IgD-negative memory B cell (primary cell): ENCODE measurements around the gene PLA2G4D. TPM values are rescaled to one million over a fixed set of nuclear protein-coding genes. Genes with fewer than 3 reads are reported as not detected.
A peak's percentile ranks its signal among the peaks of the same experiment; 100 is the strongest.

Experiments
- H3K27ac Mint-ChIP-seq, 3 donors: one replicate each; pipeline ENCODE4 v1.8.0; 2020 to 2022; ENCODE audit warnings: mild to moderate bottlenecking in 3 of 3, mixed read lengths in 3 of 3, moderate library complexity in 1 of 3
- H3K27me3 Mint-ChIP-seq: one replicate; pipeline ENCODE4 v1.8.0; 2021; ENCODE audit warnings: mixed read lengths
- H3K36me3 Mint-ChIP-seq: one replicate; pipeline ENCODE4 v1.8.0; 2020; ENCODE audit warnings: mild to moderate bottlenecking, mixed read lengths
- H3K4me1 Mint-ChIP-seq, 3 donors: one replicate each; pipeline ENCODE4 v1.8.0; 2020 to 2022; ENCODE audit warnings: mixed read lengths in 3 of 3, mild to moderate bottlenecking in 1 of 3
- H3K4me3 Mint-ChIP-seq, 4 donors: one replicate each; pipeline ENCODE4 v1.8.0; 2020 to 2022; ENCODE audit warnings: mild to moderate bottlenecking in 4 of 4, mixed read lengths in 4 of 4, moderate library complexity in 3 of 4
- H3K9me3 Mint-ChIP-seq, 3 donors: one replicate each; pipeline ENCODE4 v1.8.0; 2020 to 2021; ENCODE audit warnings: mixed read lengths in 3 of 3, mild to moderate bottlenecking in 1 of 3
- polyA plus RNA-seq: library from polyadenylated mRNA; unstranded; fragments of 300-500 nt; fragmentation: Illumina TruSeq; gene quantifications from one replicate; pipeline ENCODE4 v1.2.3, GENCODE V29; 2021

The PLA2G4D gene
- polyA plus RNA-seq, 1 donor from 2014 or later = not detected

DNA sequence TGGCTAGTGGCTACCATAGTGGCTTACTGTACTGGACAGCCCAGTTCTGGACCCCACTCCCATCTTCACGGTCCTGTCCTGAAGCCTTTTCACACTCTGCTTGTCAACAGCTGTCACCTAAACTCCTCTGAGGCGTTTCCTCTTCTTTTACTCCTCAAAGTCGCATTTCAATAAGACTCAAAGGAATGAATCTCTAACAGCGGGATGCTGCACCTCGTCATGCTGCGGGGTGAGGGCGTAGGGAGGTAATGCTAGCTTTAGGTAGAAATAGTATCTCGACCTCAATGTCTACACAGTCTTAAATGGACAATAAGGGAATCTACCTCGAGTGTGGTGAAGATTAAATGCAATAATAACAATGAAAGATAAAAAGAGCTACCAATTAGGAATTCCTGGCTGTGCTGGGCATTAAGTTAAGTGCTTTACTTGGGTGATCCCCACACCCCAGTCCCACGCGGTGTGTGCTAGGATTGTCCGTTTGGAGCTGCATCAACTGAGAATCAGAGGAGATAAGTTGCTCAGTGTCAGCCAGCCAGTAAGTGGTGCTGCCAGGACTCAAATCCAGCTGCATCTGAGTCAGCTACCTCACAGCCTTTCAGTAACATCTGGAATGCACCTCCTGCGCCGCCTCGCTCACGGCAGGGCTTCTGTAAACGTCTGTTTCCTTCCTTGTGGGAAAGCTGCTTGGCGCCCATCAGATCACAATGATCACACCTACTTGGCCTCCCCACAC is 14.0 kb downstream of the PLA2G4D start:
- H3K9me3 Mint-ChIP-seq = no peaks in the 10 kb centered on the region
- H3K36me3 Mint-ChIP-seq = no peaks in the 10 kb centered on the region
- H3K4me3 Mint-ChIP-seq = no peak overlapping the region
- peaks cover 0 to 2% (median 2%) of the 10 kb centered on the region in 3 donors for H3K4me1 Mint-ChIP-seq
- H3K27ac Mint-ChIP-seq = no peak overlapping the region
- peaks cover 8% of the 10 kb centered on the region for H3K27me3 Mint-ChIP-seq

DNA sequence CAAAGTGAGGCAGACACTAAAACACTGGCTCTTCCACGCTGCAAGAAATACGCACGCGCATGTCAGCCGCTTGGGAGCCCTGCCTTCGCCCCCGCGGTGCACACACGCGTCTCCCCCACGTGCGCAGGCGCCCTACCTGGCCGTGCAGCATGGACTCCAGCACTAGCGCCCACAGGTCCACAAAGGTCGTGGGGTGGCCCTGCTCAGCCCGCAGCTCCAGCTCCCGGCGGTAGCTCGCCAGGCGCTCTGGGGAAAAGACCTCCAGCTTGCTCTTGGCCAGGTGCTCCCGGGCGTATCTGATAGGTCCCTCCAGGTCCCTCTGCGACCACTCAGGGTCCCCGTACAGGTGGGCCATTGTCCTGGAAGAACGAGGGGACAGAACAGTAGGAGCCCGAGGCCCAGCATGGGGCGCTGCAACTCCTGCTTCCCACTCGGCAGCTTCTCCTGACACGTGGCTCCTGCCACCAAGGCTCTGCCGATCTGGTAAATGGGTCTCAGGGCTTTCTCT is 14.9 kb downstream of the PLA2G4D start:
- Mint-ChIP-seq H3K36me3 (no peaks in the 10 kb centered on the region), H3K27me3 (peaks cover 8% of the 10 kb centered on the region), H3K4me1 (peaks cover 0 to 2% (median 2%) of the 10 kb centered on the region in 3 donors), H3K4me3 (no peak overlapping the region), H3K27ac (no peak overlapping the region), H3K9me3 (no peaks in the 10 kb centered on the region)

- Mint-ChIP-seq H3K4me1 (no peaks in the 10 kb centered on the region), H3K36me3 (no peaks in the 10 kb centered on the region), H3K27ac (no peak overlapping the region), H3K27me3 (peaks cover 5% of the 10 kb centered on the region), H3K9me3 (no peaks in the 10 kb centered on the region), H3K4me3 (no peak overlapping the region)
These were observed 15.5 kb downstream of the PLA2G4D start for GRCh38 chr15:42078903-42079302.

- H3K27ac Mint-ChIP-seq = no peak overlapping the region
These were observed 16.7 kb downstream of the PLA2G4D start for GRCh38 chr15:42077689-42078088.

DNA sequence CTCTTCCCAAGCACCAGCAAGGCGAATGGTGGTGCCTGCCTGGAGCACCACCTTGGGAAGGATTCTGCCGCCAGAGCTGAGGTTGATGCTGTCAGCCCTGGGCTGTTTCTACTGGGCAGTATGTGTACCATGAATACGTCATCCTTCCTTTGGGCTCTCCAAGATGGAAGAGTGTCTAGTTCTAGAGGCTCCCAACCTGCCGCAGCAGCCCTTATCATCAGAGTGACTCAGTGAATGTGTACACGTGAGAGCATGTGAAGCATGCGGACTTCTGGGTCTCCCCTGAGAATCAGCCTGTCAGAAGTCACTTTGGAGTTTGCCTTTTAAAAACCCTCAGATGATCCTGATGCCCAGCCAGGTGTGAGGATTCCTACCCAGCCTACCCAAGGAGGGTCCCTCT is 20.9 kb downstream of the PLA2G4D start:
- no peaks in the 10 kb centered on the region for H3K9me3 Mint-ChIP-seq
- H3K27me3 Mint-ChIP-seq = peaks cover 5% of the 10 kb centered on the region
- no peak overlapping the region for H3K27ac Mint-ChIP-seq
- H3K4me3 Mint-ChIP-seq = no peak overlapping the region
- H3K4me1 Mint-ChIP-seq = no peaks in the 10 kb centered on the region
- H3K36me3 Mint-ChIP-seq = no peaks in the 10 kb centered on the region

More at GRCh38 chr15:42077689-42078088, 16.7 kb downstream of the PLA2G4D start:
- H3K4me1 Mint-ChIP-seq = no peaks in the 10 kb centered on the region
- no peaks in the 10 kb centered on the region for H3K36me3 Mint-ChIP-seq
- no peak overlapping the region for H3K4me3 Mint-ChIP-seq
- H3K27me3 Mint-ChIP-seq = peaks cover 3% of the 10 kb centered on the region
- no peaks in the 10 kb centered on the region for H3K9me3 Mint-ChIP-seq

DNA sequence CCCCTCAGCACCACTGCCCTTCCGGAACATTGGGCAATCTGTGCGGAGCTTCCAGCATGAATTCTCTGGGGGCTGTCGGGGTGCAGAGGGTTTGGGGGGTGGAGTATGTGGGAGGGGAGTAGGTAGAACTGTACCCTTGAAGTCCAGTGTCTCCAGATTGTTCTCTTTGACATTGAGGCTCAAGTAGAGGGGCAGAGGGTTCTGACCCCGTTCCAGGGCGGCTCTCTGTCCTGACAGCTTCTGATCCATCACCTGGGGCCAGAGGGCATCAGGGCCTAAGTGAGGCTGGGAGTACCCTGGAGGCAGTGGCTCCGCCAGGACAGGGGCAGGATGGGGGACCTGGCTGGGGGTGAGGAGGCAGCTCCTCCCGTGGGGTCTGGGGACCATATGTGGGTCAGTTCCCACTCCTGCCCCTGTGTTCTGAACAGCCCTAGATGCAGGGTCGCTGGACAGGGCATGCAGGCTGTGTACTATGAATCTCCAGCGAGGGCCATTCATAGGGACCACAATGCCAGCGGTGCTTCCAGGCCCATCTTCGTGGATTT is 22.1 kb downstream of the PLA2G4D start:
- no peaks in the 10 kb centered on the region for H3K4me1 Mint-ChIP-seq
- H3K36me3 Mint-ChIP-seq = no peaks in the 10 kb centered on the region
- peak overlapping the region in 1 of 3 donors; percentile 1 for H3K27ac Mint-ChIP-seq
- H3K9me3 Mint-ChIP-seq = peaks cover 0 to 6% (median 5%) of the 10 kb centered on the region in 3 donors
- peaks cover 7% of the 10 kb centered on the region for H3K27me3 Mint-ChIP-seq
- no peak overlapping the region for H3K4me3 Mint-ChIP-seq

DNA sequence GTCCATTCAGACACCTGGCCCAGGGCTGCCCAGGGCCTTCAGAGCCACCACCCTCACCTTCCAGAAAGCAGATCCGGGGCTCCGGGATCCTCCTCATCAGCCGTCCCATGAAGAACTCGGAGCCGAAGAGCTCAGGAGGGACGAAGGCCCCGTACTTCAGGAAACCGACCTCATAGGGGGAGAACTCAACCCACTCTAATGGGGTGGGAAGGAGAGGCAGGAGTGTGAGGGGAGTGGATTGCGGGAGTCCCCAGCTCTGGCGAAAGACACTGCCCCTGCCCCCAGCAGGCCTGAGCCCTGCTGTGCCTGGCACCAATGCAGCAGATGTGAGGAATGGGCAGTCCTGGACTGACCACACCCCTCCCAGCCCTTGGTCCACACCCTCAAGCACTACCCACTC is 22.6 kb downstream of the PLA2G4D start:
- no peaks in the 10 kb centered on the region for H3K4me1 Mint-ChIP-seq
- H3K36me3 Mint-ChIP-seq = no peaks in the 10 kb centered on the region
- H3K9me3 Mint-ChIP-seq = peaks cover 0 to 8% (median 5%) of the 10 kb centered on the region in 3 donors
- peaks cover 7% of the 10 kb centered on the region for H3K27me3 Mint-ChIP-seq
- no peak overlapping the region for H3K4me3 Mint-ChIP-seq
- H3K27ac Mint-ChIP-seq = no peak overlapping the region

DNA sequence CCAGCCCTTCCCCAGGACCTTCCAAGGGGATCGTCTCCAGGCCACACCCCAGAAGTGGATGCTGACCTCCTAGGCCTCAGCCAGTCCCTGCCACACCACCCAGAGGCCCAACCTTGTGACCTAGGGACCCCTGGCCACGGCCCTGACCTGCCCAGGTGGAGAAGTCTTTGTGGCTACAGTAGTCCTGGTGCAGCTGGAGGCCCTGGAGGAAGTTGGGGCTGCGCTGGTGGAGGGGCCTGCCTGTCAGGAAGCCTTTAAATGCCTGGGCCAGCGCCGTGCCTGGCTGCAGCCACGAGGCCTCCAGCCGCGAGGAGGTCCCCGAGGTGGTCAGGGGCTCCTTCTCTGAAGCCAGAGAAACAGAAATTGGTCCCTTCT is 23.4 kb downstream of the PLA2G4D start:
- Mint-ChIP-seq H3K27me3 (peaks cover 10% of the 10 kb centered on the region), H3K4me1 (peaks cover 0 to 2% (median 0%) of the 10 kb centered on the region in 3 donors), H3K4me3 (no peak overlapping the region), H3K36me3 (no peaks in the 10 kb centered on the region), H3K9me3 (peaks cover 0 to 11% (median 5%) of the 10 kb centered on the region in 3 donors), H3K27ac (no peak overlapping the region)

GRCh38 chr15:42070279-42070975 is 23.9 kb downstream of the PLA2G4D start:
- Mint-ChIP-seq H3K4me3 (no peak overlapping the region), H3K27me3 (peaks cover 12% of the 10 kb centered on the region), H3K27ac (peak overlapping the region in 1 of 3 donors; percentile 59), H3K36me3 (no peaks in the 10 kb centered on the region), H3K9me3 (peaks cover 0 to 11% (median 5%) of the 10 kb centered on the region in 3 donors), H3K4me1 (peaks cover 0 to 2% (median 0%) of the 10 kb centered on the region in 3 donors)

GRCh38 chr15:42069496-42070278 is 24.7 kb downstream of the PLA2G4D start:
- H3K9me3 Mint-ChIP-seq = peaks cover 0 to 11% (median 5%) of the 10 kb centered on the region in 3 donors
- H3K36me3 Mint-ChIP-seq = no peaks in the 10 kb centered on the region
- peaks cover 15% of the 10 kb centered on the region for H3K27me3 Mint-ChIP-seq
- peaks cover 0 to 2% (median 0%) of the 10 kb centered on the region in 3 donors for H3K4me1 Mint-ChIP-seq
- no peak overlapping the region for H3K4me3 Mint-ChIP-seq
- H3K27ac Mint-ChIP-seq = no peak overlapping the region

GRCh38 chr15:42069025-42069424 is 25.3 kb downstream of the PLA2G4D start:
- Mint-ChIP-seq H3K27me3 (peaks cover 15% of the 10 kb centered on the region), H3K4me1 (peaks cover 0 to 2% (median 0%) of the 10 kb centered on the region in 3 donors), H3K4me3 (no peak overlapping the region), H3K9me3 (peaks cover 0 to 11% (median 5%) of the 10 kb centered on the region in 3 donors), H3K36me3 (no peaks in the 10 kb centered on the region), H3K27ac (no peak overlapping the region)

DNA sequence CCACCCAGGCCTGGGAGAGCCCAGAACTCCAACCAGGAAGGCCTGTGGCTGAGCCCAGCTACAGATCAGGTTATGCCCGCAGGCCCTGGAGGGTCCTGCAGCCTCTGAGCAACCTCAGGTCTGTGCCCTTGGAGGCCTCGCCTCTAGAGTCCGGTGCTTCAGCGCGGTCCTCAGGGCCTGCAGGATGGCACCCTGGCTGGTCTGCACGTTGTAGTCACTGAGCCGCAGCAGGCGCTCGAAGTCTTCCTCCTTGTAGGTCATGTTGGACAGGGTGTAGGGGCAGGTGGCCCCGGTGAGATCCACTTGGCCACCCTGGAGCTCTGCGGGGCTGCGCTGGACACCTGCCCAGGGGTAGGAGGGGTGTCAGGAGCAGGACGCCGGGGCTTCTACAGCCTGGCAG is 25.8 kb downstream of the PLA2G4D start:
- Mint-ChIP-seq H3K27ac (no peak overlapping the region), H3K27me3 (peaks cover 15% of the 10 kb centered on the region), H3K9me3 (peaks cover 0 to 11% (median 5%) of the 10 kb centered on the region in 3 donors), H3K4me1 (peaks cover 0 to 2% (median 0%) of the 10 kb centered on the region in 3 donors), H3K4me3 (peak overlapping the region in 1 of 4 donors; percentile 29), H3K36me3 (no peaks in the 10 kb centered on the region)

GRCh38 chr15:42066764-42067415 is 27.5 kb downstream of the PLA2G4D start:
- Mint-ChIP-seq H3K4me3 (no peak overlapping the region), H3K4me1 (peaks cover 0 to 2% (median 0%) of the 10 kb centered on the region in 3 donors), H3K9me3 (peaks cover 0 to 11% (median 5%) of the 10 kb centered on the region in 3 donors), H3K27ac (peak overlapping the region in 1 of 3 donors; percentile 38), H3K27me3 (peaks cover 15% of the 10 kb centered on the region), H3K36me3 (no peaks in the 10 kb centered on the region)

- H3K27ac Mint-ChIP-seq = peak overlapping the region in 1 of 3 donors; percentile 83
- no peaks in the 10 kb centered on the region for H3K36me3 Mint-ChIP-seq
- H3K9me3 Mint-ChIP-seq = peaks cover 0 to 11% (median 5%) of the 10 kb centered on the region in 3 donors
- peaks cover 15% of the 10 kb centered on the region for H3K27me3 Mint-ChIP-seq
- peaks cover 0 to 2% (median 0%) of the 10 kb centered on the region in 3 donors for H3K4me1 Mint-ChIP-seq
- H3K4me3 Mint-ChIP-seq = no peak overlapping the region
These were observed 28.9 kb downstream of the PLA2G4D start for GRCh38 chr15:42065468-42065867.
